ENCODE results near the gene TBXAS1.

Gene TBXAS1

DNA sequence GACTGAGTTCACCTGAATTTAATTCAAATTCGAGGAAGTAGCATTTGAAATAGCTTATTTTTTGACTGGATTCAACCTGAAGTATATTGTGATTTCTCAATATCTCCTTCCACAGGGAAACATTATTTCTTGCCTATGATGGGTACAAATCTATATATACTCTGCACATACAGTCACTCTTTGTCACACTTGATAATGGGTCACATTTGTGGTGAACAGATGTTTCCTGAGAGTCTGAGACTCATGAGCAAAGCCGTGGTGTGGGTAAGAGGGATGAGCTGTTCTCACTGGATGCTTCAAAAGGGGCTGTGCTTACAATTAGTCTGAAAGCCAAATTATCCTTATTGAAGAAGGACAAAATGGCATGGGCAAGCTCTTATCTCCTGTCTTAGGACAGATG is 18.0 kb upstream of the TBXAS1 start:
- no peak for DNase-seq (ENCODE audit: low spot score)
- Histone ChIP-seq H3K4me3 (no peak overlapping the region), H3K27ac (no peak overlapping the region)
- TF ChIP-seq CTCF (IDR thresholded peaks at IDR 0.05) = no peak

- DNase-seq (ENCODE audit: low spot score) = no peak
- no peak for TF ChIP-seq CTCF (IDR thresholded peaks at IDR 0.05)
- Histone ChIP-seq H3K27ac (no peak overlapping the region), H3K4me3 (no peak overlapping the region)
These were observed 15.9 kb upstream of the TBXAS1 start for GRCh38 chr7:139813151-139813550.

DNA sequence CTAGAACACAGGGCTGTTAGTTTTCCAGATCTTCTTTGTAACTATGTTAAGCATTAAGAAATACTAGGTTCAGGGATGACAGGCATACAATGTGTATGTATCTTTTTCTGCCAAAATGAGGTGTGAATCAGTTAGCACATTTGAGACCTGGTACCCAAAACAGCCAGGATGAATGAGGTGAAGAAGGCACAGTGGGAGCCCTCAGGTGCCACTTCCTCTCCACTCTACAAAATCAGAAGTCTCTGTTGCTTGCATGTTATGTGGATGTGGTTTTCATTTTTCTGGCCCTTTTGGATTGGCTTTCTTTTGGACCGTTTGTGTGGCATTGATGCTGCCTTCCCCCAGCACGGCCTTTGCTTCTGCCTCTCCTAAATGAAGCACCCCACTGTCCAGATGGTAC is 15.4 kb upstream of the TBXAS1 start:
- Histone ChIP-seq H3K4me3 (no peak overlapping the region), H3K27ac (no peak overlapping the region)
- no peak for DNase-seq (ENCODE audit: low spot score)
- no peak for TF ChIP-seq CTCF (IDR thresholded peaks at IDR 0.05)

GRCh38 chr7:139817249-139817648 is 11.8 kb upstream of the TBXAS1 start:
- no peak overlapping the region for H3K27ac ChIP-seq
- no peak overlapping the region for H3K4me3 ChIP-seq
- TF ChIP-seq CTCF (IDR thresholded peaks at IDR 0.05) = no peak
- no peak for DNase-seq (ENCODE audit: low spot score)

GRCh38 chr7:139820089-139820488 is 9.0 kb upstream of the TBXAS1 start:
- no peak for TF ChIP-seq CTCF (IDR thresholded peaks at IDR 0.05)
- no peak overlapping the region for H3K27ac ChIP-seq
- H3K4me3 ChIP-seq = no peak overlapping the region
- DNase-seq (ENCODE audit: low spot score) = no peak

- H3K4me3 ChIP-seq = no peak overlapping the region
- no peak overlapping the region for H3K27ac ChIP-seq
- TF ChIP-seq CTCF (IDR thresholded peaks at IDR 0.05) = no peak
- DNase-seq (ENCODE audit: low spot score) = no peak
These were observed 7.5 kb upstream of the TBXAS1 start for GRCh38 chr7:139821349-139822105.

- TF ChIP-seq CTCF (IDR thresholded peaks at IDR 0.05) = no peak
- no peak for DNase-seq (ENCODE audit: low spot score)
- Histone ChIP-seq H3K27ac (no peak overlapping the region), H3K4me3 (no peak overlapping the region)
These were observed 6.2 kb upstream of the TBXAS1 start for GRCh38 chr7:139822855-139823254.

Data from coronary artery (tissue), 2 donors.